Ramos (cell line): ENCODE data around the gene ADAMTS1.
"Not testable (repeated sequence)": the region's sequence is repeated elsewhere in the genome, so short reads cannot be mapped to it uniquely, and the experiment has no call there.

Experiments
- in situ Hi-C: fragments of 300-500 bp; cut with MboI; formaldehyde crosslinking; loops from one replicate; pipeline ENCODE4 v1.14.3; 2022; ENCODE audit warnings: low sequenced_read_pairs; ENCODE audit not compliant: unreplicated experiment

ADAMTS1 gene

GRCh38 chr21:26845066-26845758, at the start of gene ADAMTS1:
Gene ADAMTS1 (minus strand): TSS chr21:26845409. CDS start chr21:26844954, 455 bp downstream.
- in situ Hi-C loops, result loop anchor here (25.0 kb wide), 2 partner anchors 867 to 1892 kb away; no protein-coding TSS in a partner anchor

- in situ Hi-C loops, result no loop called here
Measured at GRCh38 chr21:26892151-26892550, 46.9 kb upstream of the ADAMTS1 start.

GRCh38 chr21:26888931-26889330, 43.7 kb upstream of the ADAMTS1 start:
- in situ Hi-C loops, result no loop called here

GRCh38 chr21:26888256-26888655, 43.0 kb upstream of the ADAMTS1 start:
- in situ Hi-C loops, result no loop called here

GRCh38 chr21:26887251-26887650, 42.0 kb upstream of the ADAMTS1 start:
- in situ Hi-C loops, result no loop called here

GRCh38 chr21:26884436-26884835, 39.2 kb upstream of the ADAMTS1 start:
- in situ Hi-C loops, result no loop called here

- in situ Hi-C loops, result no loop called here
Measured at GRCh38 chr21:26883768-26884167, 38.6 kb upstream of the ADAMTS1 start.

- in situ Hi-C loops, result no loop called here
Measured at GRCh38 chr21:26881504-26882228, 36.5 kb upstream of the ADAMTS1 start.

GRCh38 chr21:26877018-26877417, 31.8 kb upstream of the ADAMTS1 start:
- in situ Hi-C loops, result no loop called here

GRCh38 chr21:26874347-26874746, 29.1 kb upstream of the ADAMTS1 start:
- in situ Hi-C loops, result no loop called here

- in situ Hi-C loops, result no loop called here
Measured at GRCh38 chr21:26865857-26866256, 20.6 kb upstream of the ADAMTS1 start.

- in situ Hi-C loops, result not testable (repeated sequence)
Measured at GRCh38 chr21:26856871-26857350, 11.7 kb upstream of the ADAMTS1 start.

- in situ Hi-C loops, result not testable (repeated sequence)
Measured at GRCh38 chr21:26854695-26855094, 9.5 kb upstream of the ADAMTS1 start.

GRCh38 chr21:26852423-26852822, 7.2 kb upstream of the ADAMTS1 start:
- in situ Hi-C loops, result no loop called here

- in situ Hi-C loops, result no loop called here
Measured at GRCh38 chr21:26851109-26851944, 6.1 kb upstream of the ADAMTS1 start.

- in situ Hi-C loops, result no loop called here
Measured at GRCh38 chr21:26850116-26850643, 5.0 kb upstream of the ADAMTS1 start.

- in situ Hi-C loops, result loop anchor here (25.0 kb wide), 2 partner anchors 863 to 1888 kb away; no protein-coding TSS in a partner anchor
Measured at GRCh38 chr21:26849428-26850115, 4.4 kb upstream of the ADAMTS1 start.

GRCh38 chr21:26847921-26848320, 2.7 kb upstream of the ADAMTS1 start:
- in situ Hi-C loops, result loop anchor here (25.0 kb wide), 2 partner anchors 864 to 1889 kb away; no protein-coding TSS in a partner anchor

GRCh38 chr21:26847002-26847401, 1.8 kb upstream of the ADAMTS1 start:
- in situ Hi-C loops, result loop anchor here (25.0 kb wide), 2 partner anchors 865 to 1890 kb away; no protein-coding TSS in a partner anchor
